GM23338 (cell line): ENCODE measurements around the gene RASA3. TPM values are rescaled to one million over a fixed set of nuclear protein-coding genes. Genes with fewer than 3 reads are reported as not detected.

ENCODE experiments used
- ATAC-seq: fragments of 200-7000 bp; cut with Tn5 transposase; 3 replicates; pipeline ENCODE4 v1.9.1; 2020
- DNase-seq: peaks from one replicate; pipeline ENCODE4 v3.0.0-alpha.2; 2015; ENCODE audit warnings: low spot score
- H2AFZ ChIP-seq: fragments of 200-600 bp; sonication (generic); 2 replicates; pipeline ENCODE4 v1.8.0; 2016; ENCODE audit warnings: antibody characterized with exemption, mild to moderate bottlenecking, moderate library complexity
- H3F3A ChIP-seq: fragments of 200-600 bp; sonication (generic); replicated peaks from 2 replicates; pipeline ENCODE4 v1.8.0; 2017; ENCODE audit warnings: antibody characterized with exemption, mixed run types, low read depth
- H3K27ac ChIP-seq: fragments of 200-600 bp; sonication (generic); 2 replicates; pipeline ENCODE4 v1.6.1; 2016; ENCODE audit warnings: low read depth
- H3K27me3 ChIP-seq: fragments of 200-600 bp; sonication (generic); 2 replicates; pipeline ENCODE4 v1.8.0; 2016; ENCODE audit warnings: mild to moderate bottlenecking, mixed run types, moderate library complexity; ENCODE audit not compliant: insufficient read depth
- H3K36me3 ChIP-seq: fragments of 200-600 bp; sonication (generic); 2 replicates; pipeline ENCODE4 v1.8.0; 2016; ENCODE audit warnings: mild to moderate bottlenecking; ENCODE audit not compliant: insufficient read depth
- H3K4me1 ChIP-seq: fragments of 200-600 bp; sonication (generic); 2 replicates; pipeline ENCODE4 v1.8.0; 2016; ENCODE audit warnings: mild to moderate bottlenecking, moderate library complexity; ENCODE audit not compliant: insufficient read depth
- H3K4me2 ChIP-seq: fragments of 200-600 bp; sonication (generic); 2 replicates; pipeline ENCODE4 v1.7.1; 2017; ENCODE audit warnings: mixed run types
- H3K4me3 ChIP-seq: fragments of 200-600 bp; sonication (generic); 2 replicates; pipeline ENCODE4 v1.6.1; 2016; ENCODE audit warnings: mixed run types
- H3K79me2 ChIP-seq: fragments of 200-600 bp; sonication (generic); replicated peaks from 2 replicates; pipeline ENCODE4 v1.8.0; 2017; ENCODE audit warnings: mild to moderate bottlenecking; ENCODE audit not compliant: insufficient read depth
- H3K9me2 ChIP-seq: fragments of 200-600 bp; sonication (generic); 2 replicates; pipeline ENCODE4 v1.8.0; 2017; ENCODE audit not compliant: insufficient read depth
- H4K20me1 ChIP-seq: fragments of 200-600 bp; sonication (generic); replicated peaks from 2 replicates; pipeline ENCODE4 v1.8.0; 2017; ENCODE audit warnings: mild to moderate bottlenecking; ENCODE audit not compliant: insufficient read depth
- H3K27ac Mint-ChIP-seq: 2 replicates; pipeline ENCODE4 v1.8.0; 2020; ENCODE audit warnings: inconsistent platforms, mild to moderate bottlenecking, moderate library complexity, mixed read lengths
- H3K27me3 Mint-ChIP-seq: 3 replicates; pipeline ENCODE4 v1.8.0; 2022; ENCODE audit warnings: low read depth, mild to moderate bottlenecking, moderate library complexity, mixed read lengths, inconsistent platforms; ENCODE audit not compliant: insufficient read depth, poor library complexity
- H3K36me3 Mint-ChIP-seq: 3 replicates; pipeline ENCODE4 v1.8.0; 2021; ENCODE audit warnings: low read depth, mild to moderate bottlenecking, inconsistent platforms, moderate library complexity, mixed read lengths
- H3K4me1 Mint-ChIP-seq: 3 replicates; pipeline ENCODE4 v1.8.0; 2020; ENCODE audit warnings: mild to moderate bottlenecking, inconsistent platforms, mixed read lengths
- H3K4me3 Mint-ChIP-seq: 3 replicates; pipeline ENCODE4 v1.8.0; 2021; ENCODE audit warnings: moderate library complexity, mild to moderate bottlenecking, inconsistent platforms, mixed read lengths
- H3K9me3 Mint-ChIP-seq: 3 replicates; pipeline ENCODE4 v1.8.0; 2020; ENCODE audit warnings: moderate library complexity, mild to moderate bottlenecking, inconsistent platforms, mixed read lengths
- CREB1 ChIP-seq: fragments of 250-450 bp; sonication (Bioruptor Pico); IDR thresholded peaks from 2 replicates; pipeline ENCODE4 v1.5.0; 2020; ENCODE audit warnings: low read depth, mild to moderate bottlenecking, moderate library complexity
- EZH2 ChIP-seq: fragments of 200-600 bp; sonication (generic); IDR thresholded peaks from one replicate; pipeline ENCODE4 v1.8.0; 2017; ENCODE audit warnings: antibody characterized with exemption, mild to moderate bottlenecking, low read depth; ENCODE audit not compliant: unreplicated experiment
- EZH2phosphoT487 ChIP-seq: fragments of 200-600 bp; sonication (generic); IDR thresholded peaks from one replicate; pipeline ENCODE4 v1.8.1; 2018; ENCODE audit warnings: antibody characterized with exemption; ENCODE audit not compliant: unreplicated experiment
- ZNF114 ChIP-seq: fragments of 250-450 bp; sonication (Bioruptor Pico); IDR thresholded peaks from 2 replicates; pipeline ENCODE4 v1.5.0; 2020; ENCODE audit warnings: mild to moderate bottlenecking, moderate library complexity
- ZNF331 ChIP-seq: fragments of 250-450 bp; sonication (Bioruptor Pico); IDR thresholded peaks from 2 replicates; pipeline ENCODE4 v1.5.0; 2020; ENCODE audit warnings: low read depth, mild to moderate bottlenecking, moderate library complexity
- polyA plus RNA-seq: library from polyadenylated mRNA; unstranded; fragments of >200 nt; fragmentation: Nextera tagmentation; extraction: Ambion mirVana; gene quantifications from 2 replicates; pipeline ENCODE4 v1.2.1, GENCODE V29; 2016
- total RNA-seq: library from RNA; depleted of rRNA; stranded (reverse); fragments of >200 nt; shearing (Covaris generic); gene quantifications from 2 replicates; pipeline ENCODE4 v1.2.3, GENCODE V29; 2014
- TF ChIP-seq, protein P1 (sequence below): IDR thresholded peaks from one replicate; pipeline ENCODE4 v1.6.1; 2018; ENCODE audit warnings: antibody characterized with exemption; ENCODE audit not compliant: unreplicated experiment
- TF ChIP-seq, protein P2 (sequence below), 2 experiments: fragments of 200-600 bp in 1 of 2; sonication (generic) in 1 of 2; conservative IDR thresholded peaks; 2 replicates each; pipeline versions ENCODE4 v1.5.1 to v1.6.1; 2016 to 2017; ENCODE audit warnings: antibody characterized with exemption in 2 of 2, low read depth in 2 of 2, mild to moderate bottlenecking in 2 of 2, moderate library complexity in 1 of 2
- TF ChIP-seq, protein P3 (sequence below): fragments of 250-450 bp; sonication (Bioruptor Pico); IDR thresholded peaks from 2 replicates; pipeline ENCODE4 v1.5.0; 2020; ENCODE audit warnings: mild to moderate bottlenecking, moderate library complexity

The RASA3 gene
- total and polyA plus RNA-seq, 2 experiments from 2014 or later = 11.2 to 20.7 TPM

DNA sequence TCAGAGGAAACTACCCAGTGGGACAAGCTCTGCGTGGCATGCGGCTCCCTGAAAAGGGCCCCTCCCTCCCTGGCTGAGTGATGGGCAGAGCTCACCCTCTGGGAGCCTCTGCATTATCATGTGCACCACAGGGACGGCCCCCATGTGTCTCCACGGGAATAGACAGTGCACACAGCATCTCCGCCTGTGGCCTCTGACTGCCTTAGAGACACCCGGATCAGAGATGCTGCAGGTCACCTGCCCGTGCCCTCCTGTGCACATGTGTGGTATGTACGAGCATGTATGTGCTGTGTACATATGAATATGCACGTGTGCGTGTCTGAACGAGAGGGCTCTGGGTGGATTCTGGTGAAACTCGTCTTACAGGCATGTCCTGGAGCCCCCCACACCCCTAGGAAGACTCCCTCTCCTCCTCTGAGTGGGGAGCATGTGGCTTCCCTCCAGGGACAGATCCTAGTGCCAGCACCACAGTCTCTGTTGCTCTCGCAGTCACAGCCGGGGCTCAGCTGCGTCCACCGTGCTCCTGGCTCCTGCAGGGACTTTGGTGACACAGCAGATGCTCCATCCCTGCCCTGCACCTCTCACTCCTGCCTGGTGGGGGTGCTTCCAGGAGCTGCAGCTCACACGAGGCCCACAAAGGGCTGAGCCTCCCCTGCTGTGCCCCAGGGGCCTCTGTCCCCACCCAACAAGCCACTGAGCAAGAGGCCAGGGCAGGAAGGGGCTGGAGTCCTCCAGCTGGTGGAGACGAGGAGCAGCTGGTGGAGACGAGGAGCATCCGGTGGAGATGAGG lies 178.2 kb downstream of the RASA3 start (continued):
- TF ChIP-seq, protein P1, sequence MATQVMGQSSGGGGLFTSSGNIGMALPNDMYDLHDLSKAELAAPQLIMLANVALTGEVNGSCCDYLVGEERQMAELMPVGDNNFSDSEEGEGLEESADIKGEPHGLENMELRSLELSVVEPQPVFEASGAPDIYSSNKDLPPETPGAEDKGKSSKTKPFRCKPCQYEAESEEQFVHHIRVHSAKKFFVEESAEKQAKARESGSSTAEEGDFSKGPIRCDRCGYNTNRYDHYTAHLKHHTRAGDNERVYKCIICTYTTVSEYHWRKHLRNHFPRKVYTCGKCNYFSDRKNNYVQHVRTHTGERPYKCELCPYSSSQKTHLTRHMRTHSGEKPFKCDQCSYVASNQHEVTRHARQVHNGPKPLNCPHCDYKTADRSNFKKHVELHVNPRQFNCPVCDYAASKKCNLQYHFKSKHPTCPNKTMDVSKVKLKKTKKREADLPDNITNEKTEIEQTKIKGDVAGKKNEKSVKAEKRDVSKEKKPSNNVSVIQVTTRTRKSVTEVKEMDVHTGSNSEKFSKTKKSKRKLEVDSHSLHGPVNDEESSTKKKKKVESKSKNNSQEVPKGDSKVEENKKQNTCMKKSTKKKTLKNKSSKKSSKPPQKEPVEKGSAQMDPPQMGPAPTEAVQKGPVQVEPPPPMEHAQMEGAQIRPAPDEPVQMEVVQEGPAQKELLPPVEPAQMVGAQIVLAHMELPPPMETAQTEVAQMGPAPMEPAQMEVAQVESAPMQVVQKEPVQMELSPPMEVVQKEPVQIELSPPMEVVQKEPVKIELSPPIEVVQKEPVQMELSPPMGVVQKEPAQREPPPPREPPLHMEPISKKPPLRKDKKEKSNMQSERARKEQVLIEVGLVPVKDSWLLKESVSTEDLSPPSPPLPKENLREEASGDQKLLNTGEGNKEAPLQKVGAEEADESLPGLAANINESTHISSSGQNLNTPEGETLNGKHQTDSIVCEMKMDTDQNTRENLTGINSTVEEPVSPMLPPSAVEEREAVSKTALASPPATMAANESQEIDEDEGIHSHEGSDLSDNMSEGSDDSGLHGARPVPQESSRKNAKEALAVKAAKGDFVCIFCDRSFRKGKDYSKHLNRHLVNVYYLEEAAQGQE = no peak

DNA sequence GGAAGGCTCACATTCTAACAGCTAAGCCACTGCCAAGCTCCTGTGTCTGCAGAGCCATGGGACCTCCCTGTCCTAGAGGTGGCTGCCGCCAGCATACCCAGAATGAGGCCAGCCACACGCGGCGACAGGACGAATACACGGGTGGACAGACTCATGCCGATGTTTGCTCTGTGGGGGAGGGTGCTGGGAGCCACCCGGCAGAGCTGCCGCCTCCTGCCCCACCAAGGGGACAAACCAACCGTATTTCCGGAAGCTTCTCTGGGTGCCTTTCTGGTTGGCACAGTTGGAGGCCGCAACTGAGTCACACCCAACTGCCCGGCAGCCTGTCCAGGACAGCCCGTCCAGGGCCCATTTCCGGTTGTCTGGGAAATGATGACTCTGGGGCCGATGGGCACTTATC lies 178.9 kb downstream of the RASA3 start:
- Histone ChIP-seq H3K36me3 (no peaks in the 10 kb centered on the region), H3F3A (no peaks in the 10 kb centered on the region), H2AFZ (no peak overlapping the region), H3K27me3 (no peaks in the 10 kb centered on the region), H3K4me3 (no peak overlapping the region), H3K4me1 (no peaks in the 10 kb centered on the region), H3K79me2 (no peaks in the 10 kb centered on the region), H3K27ac (no peak overlapping the region), H4K20me1 (no peaks in the 10 kb centered on the region), H3K9me2 (no peaks in the 10 kb centered on the region), H3K4me2 (no peak overlapping the region)
- H3K9me3 Mint-ChIP-seq = peaks cover 43% of the 10 kb centered on the region
- H3K4me3 Mint-ChIP-seq = no peak overlapping the region
- H3K4me1 Mint-ChIP-seq = no peaks in the 10 kb centered on the region; the same call in 2 of the 3 replicates
- ATAC-seq (no peak), DNase-seq (no peak)
- H3K27me3 Mint-ChIP-seq = peaks cover 18% of the 10 kb centered on the region
- no peak overlapping the region for H3K27ac Mint-ChIP-seq
- H3K36me3 Mint-ChIP-seq = peaks cover 30% of the 10 kb centered on the region
- TF ChIP-seq EZH2phosphoT487 = no peak
- TF ChIP-seq, protein P2, sequence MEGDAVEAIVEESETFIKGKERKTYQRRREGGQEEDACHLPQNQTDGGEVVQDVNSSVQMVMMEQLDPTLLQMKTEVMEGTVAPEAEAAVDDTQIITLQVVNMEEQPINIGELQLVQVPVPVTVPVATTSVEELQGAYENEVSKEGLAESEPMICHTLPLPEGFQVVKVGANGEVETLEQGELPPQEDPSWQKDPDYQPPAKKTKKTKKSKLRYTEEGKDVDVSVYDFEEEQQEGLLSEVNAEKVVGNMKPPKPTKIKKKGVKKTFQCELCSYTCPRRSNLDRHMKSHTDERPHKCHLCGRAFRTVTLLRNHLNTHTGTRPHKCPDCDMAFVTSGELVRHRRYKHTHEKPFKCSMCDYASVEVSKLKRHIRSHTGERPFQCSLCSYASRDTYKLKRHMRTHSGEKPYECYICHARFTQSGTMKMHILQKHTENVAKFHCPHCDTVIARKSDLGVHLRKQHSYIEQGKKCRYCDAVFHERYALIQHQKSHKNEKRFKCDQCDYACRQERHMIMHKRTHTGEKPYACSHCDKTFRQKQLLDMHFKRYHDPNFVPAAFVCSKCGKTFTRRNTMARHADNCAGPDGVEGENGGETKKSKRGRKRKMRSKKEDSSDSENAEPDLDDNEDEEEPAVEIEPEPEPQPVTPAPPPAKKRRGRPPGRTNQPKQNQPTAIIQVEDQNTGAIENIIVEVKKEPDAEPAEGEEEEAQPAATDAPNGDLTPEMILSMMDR (conservative IDR thresholded peaks at IDR 0.05; ENCODE audit: low read depth in 2 of 2) = no peak
- TF ChIP-seq, protein P1 = no peak
- no peak for TF ChIP-seq EZH2
- TF ChIP-seq ZNF114 (CRISPR knock-in tag) = no peak
- TF ChIP-seq CREB1 (CRISPR knock-in tag) = no peak
- TF ChIP-seq, protein P3, sequence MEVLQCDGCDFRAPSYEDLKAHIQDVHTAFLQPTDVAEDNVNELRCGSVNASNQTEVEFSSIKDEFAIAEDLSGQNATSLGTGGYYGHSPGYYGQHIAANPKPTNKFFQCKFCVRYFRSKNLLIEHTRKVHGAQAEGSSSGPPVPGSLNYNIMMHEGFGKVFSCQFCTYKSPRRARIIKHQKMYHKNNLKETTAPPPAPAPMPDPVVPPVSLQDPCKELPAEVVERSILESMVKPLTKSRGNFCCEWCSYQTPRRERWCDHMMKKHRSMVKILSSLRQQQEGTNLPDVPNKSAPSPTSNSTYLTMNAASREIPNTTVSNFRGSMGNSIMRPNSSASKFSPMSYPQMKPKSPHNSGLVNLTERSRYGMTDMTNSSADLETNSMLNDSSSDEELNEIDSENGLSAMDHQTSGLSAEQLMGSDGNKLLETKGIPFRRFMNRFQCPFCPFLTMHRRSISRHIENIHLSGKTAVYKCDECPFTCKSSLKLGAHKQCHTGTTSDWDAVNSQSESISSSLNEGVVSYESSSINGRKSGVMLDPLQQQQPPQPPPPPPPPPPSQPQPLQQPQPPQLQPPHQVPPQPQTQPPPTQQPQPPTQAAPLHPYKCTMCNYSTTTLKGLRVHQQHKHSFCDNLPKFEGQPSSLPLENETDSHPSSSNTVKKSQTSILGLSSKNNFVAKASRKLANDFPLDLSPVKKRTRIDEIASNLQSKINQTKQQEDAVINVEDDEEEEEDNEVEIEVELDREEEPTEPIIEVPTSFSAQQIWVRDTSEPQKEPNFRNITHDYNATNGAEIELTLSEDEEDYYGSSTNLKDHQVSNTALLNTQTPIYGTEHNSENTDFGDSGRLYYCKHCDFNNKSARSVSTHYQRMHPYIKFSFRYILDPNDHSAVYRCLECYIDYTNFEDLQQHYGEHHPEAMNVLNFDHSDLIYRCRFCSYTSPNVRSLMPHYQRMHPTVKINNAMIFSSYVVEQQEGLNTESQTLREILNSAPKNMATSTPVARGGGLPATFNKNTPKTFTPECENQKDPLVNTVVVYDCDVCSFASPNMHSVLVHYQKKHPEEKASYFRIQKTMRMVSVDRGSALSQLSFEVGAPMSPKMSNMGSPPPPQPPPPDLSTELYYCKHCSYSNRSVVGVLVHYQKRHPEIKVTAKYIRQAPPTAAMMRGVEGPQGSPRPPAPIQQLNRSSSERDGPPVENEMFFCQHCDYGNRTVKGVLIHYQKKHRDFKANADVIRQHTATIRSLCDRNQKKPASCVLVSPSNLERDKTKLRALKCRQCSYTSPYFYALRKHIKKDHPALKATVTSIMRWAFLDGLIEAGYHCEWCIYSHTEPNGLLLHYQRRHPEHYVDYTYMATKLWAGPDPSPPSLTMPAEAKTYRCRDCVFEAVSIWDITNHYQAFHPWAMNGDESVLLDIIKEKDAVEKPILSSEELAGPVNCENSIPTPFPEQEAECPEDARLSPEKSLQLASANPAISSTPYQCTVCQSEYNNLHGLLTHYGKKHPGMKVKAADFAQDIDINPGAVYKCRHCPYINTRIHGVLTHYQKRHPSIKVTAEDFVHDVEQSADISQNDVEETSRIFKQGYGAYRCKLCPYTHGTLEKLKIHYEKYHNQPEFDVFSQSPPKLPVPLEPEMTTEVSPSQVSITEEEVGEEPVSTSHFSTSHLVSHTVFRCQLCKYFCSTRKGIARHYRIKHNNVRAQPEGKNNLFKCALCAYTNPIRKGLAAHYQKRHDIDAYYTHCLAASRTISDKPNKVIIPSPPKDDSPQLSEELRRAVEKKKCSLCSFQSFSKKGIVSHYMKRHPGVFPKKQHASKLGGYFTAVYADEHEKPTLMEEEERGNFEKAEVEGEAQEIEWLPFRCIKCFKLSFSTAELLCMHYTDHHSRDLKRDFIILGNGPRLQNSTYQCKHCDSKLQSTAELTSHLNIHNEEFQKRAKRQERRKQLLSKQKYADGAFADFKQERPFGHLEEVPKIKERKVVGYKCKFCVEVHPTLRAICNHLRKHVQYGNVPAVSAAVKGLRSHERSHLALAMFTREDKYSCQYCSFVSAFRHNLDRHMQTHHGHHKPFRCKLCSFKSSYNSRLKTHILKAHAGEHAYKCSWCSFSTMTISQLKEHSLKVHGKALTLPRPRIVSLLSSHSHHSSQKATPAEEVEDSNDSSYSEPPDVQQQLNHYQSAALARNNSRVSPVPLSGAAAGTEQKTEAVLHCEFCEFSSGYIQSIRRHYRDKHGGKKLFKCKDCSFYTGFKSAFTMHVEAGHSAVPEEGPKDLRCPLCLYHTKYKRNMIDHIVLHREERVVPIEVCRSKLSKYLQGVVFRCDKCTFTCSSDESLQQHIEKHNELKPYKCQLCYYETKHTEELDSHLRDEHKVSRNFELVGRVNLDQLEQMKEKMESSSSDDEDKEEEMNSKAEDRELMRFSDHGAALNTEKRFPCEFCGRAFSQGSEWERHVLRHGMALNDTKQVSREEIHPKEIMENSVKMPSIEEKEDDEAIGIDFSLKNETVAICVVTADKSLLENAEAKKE = no peak
- no peak for TF ChIP-seq ZNF331 (CRISPR knock-in tag)
